ENCODE results near the gene SLC7A6. TPM values are rescaled to one million over a fixed set of nuclear protein-coding genes. Genes with fewer than 3 reads are reported as not detected.

Gene SLC7A6
- total and polyA plus RNA-seq, 2 of the 13 experiments (the other 11 are each of a cell fraction or from before 2014, with no cell fraction given) = 35.8 to 70.8 TPM

DNA sequence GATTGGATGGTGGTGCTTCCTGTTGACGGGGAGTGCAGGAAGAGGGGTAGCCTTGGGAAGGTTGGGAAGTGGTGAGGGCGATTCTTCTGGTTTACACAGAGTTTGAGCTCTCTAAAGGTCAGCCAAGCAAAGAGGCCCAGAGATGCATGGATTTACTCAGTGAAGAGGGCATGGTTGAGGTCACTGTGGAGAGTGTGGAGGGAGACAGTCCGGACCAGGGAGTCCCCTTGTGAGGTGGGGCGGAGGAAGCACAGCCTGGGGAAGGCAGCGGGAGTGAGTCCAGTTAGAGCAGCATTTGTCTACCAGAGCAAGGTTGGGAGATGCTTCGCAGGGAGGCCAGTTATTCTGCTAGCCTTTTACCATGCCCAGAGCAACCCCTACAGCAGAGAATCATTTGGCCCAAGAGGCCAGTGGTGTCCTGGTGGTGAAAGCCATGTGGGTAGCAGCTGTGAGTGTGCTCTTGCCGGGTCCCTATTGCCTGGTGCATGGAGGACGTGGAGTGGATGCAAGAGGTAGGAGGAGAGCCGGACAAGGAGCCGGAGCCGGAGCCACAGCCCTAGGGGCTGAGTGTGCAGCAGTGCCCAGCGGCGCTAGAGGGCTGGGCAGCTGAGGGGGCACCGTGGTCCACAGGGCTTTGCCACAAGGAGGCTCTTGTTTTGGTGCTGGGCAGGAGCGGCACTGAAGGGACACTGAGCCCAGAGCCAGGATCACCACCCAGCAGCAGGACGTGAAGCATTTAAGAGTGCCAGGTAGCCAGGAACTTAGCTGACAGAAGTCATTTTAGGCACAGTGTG is 74.2 kb downstream of the SLC7A6 start (continued):
- TF ChIP-seq TMF1 (CRISPR knock-in tag; IDR thresholded peaks at IDR 0.05; ENCODE audit: low read depth) (no peak), MED1 (CRISPR knock-in tag; IDR thresholded peaks at IDR 0.05) (no peak), KMT2B (CRISPR knock-in tag; IDR thresholded peaks at IDR 0.05) (no peak), HNRNPUL1 (IDR thresholded peaks at IDR 0.05; ENCODE audit: low read depth, low read length) (no peak), MYC (CRISPR knock-in tag; IDR thresholded peaks at IDR 0.05; ENCODE audit: borderline replicate concordance) (no peak), AGO2 (optimal IDR thresholded peaks at IDR 0.05; ENCODE audit: low read depth, low read length) (peak; percentile 54)
- TF ChIP-seq, protein P1, sequence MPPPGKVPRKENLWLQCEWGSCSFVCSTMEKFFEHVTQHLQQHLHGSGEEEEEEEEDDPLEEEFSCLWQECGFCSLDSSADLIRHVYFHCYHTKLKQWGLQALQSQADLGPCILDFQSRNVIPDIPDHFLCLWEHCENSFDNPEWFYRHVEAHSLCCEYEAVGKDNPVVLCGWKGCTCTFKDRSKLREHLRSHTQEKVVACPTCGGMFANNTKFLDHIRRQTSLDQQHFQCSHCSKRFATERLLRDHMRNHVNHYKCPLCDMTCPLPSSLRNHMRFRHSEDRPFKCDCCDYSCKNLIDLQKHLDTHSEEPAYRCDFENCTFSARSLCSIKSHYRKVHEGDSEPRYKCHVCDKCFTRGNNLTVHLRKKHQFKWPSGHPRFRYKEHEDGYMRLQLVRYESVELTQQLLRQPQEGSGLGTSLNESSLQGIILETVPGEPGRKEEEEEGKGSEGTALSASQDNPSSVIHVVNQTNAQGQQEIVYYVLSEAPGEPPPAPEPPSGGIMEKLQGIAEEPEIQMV (CRISPR knock-in tag; IDR thresholded peaks at IDR 0.05; ENCODE audit: low read depth) = no peak

GRCh38 chr16:68339214-68339613 is 74.9 kb downstream of the SLC7A6 start:
- no peaks in the 10 kb centered on the region for H3K4me1 ChIP-seq (ENCODE audit: insufficient read depth, low read length)
- H4K20me1 ChIP-seq (ENCODE audit: insufficient read depth, low read length) = no peaks in the 10 kb centered on the region
- ChIA-PET POLR2A (no interaction called here), CTCF (ENCODE audit: low intra/inter-chr PET ratio, low total read pairs) (no interaction called here)
- no peak overlapping the region for H3K27ac ChIP-seq (ENCODE audit: extremely low read length, insufficient read depth, low read length)
- H3K9ac ChIP-seq (ENCODE audit: insufficient read depth, low read depth, low read length) = no peak overlapping the region
- intact Hi-C loops (cut with micrococcal nuclease; ENCODE audit: unreplicated experiment) = no loop called here
- no peak for DNase-seq (ENCODE audit: low spot score)
- no peaks in the 10 kb centered on the region for H3K9me3 ChIP-seq (ENCODE audit: low read length)
- no peaks in the 10 kb centered on the region for H3K79me2 ChIP-seq (ENCODE audit: insufficient read depth, low read length)
- H3K36me3 ChIP-seq (replicated peaks in 1 of 2; ENCODE audit: control insufficient read depth in 1 of 2, insufficient read depth in 2 of 2, low read length in 2 of 2) = peaks cover 41 to 77% of the 10 kb centered on the region in 2 experiments
- no peak overlapping the region for H2AFZ ChIP-seq (ENCODE audit: low read length)
- no peak overlapping the region for H3K4me3 ChIP-seq (replicated peaks in 1 of 3; ENCODE audit: insufficient read depth in 1 of 3, low read depth in 2 of 3, low read length in 3 of 3)
- no TSS peak for BruUV-seq (replicated peaks)
- FAIRE-seq = no peak
- H3K27me3 ChIP-seq (ENCODE audit: control insufficient read depth in 1 of 2, insufficient read depth in 2 of 2, low read length in 2 of 2) = no peaks in the 10 kb centered on the region
- WGBS (ENCODE audit: low lambda C conversion rate) = over 99% methylated on average over 13 of the region's 13 CpGs
- ATAC-seq = no peak
- no peak overlapping the region for H3K4me2 ChIP-seq (ENCODE audit: low read depth, low read length)
- in situ Hi-C loops (cut with HindIII; ENCODE audit: extremely low pct_ligation_motif_present, low pct_unique_long_range_greater_than_20kb) = loop anchor here (10.0 kb wide), 1 partner anchor 254 kb away; the partner anchor contains the start of gene NFATC3
- TF ChIP-seq TEF (CRISPR knock-in tag; IDR thresholded peaks at IDR 0.05) = no peak
- no peak for TF ChIP-seq TEAD2 (CRISPR knock-in tag; IDR thresholded peaks at IDR 0.05)
- no peak for TF ChIP-seq HMG20A (CRISPR knock-in tag; IDR thresholded peaks at IDR 0.05; ENCODE audit: borderline replicate concordance)
- TF ChIP-seq KDM2A (CRISPR knock-in tag; IDR thresholded peaks at IDR 0.05; ENCODE audit: borderline replicate concordance, low read depth) = no peak
- TF ChIP-seq ZNF224 (CRISPR knock-in tag; IDR thresholded peaks at IDR 0.05) = no peak
